Breast epithelium (tissue), 3 donors: ENCODE measurements around the gene SRL.

Experiments
- POLR2A ChIP-seq: fragments of 450-650 bp; IDR thresholded peaks from one replicate; pipeline ENCODE4 v1.6.1; 2016; ENCODE audit warnings: antibody characterized with exemption, mild to moderate bottlenecking, moderate library complexity
- POLR2AphosphoS5 ChIP-seq, 3 donors: sonication (generic); formaldehyde crosslinking; IDR thresholded peaks; one replicate each; pipeline ENCODE4 v1.6.1; 2017; ENCODE audit warnings: antibody characterized with exemption in 3 of 3
- TF ChIP-seq, protein P1 (sequence below), 3 donors: fragments of 450-650 bp; IDR thresholded peaks; one replicate each; pipeline ENCODE4 v1.5.1; 2016 to 2017; ENCODE audit warnings: antibody characterized with exemption in 3 of 3, mild to moderate bottlenecking in 3 of 3, moderate library complexity in 3 of 3

- TF ChIP-seq POLR2A (no peak), POLR2AphosphoS5 (IDR thresholded peaks at IDR 0.05) (no peak)
- TF ChIP-seq, protein P1, sequence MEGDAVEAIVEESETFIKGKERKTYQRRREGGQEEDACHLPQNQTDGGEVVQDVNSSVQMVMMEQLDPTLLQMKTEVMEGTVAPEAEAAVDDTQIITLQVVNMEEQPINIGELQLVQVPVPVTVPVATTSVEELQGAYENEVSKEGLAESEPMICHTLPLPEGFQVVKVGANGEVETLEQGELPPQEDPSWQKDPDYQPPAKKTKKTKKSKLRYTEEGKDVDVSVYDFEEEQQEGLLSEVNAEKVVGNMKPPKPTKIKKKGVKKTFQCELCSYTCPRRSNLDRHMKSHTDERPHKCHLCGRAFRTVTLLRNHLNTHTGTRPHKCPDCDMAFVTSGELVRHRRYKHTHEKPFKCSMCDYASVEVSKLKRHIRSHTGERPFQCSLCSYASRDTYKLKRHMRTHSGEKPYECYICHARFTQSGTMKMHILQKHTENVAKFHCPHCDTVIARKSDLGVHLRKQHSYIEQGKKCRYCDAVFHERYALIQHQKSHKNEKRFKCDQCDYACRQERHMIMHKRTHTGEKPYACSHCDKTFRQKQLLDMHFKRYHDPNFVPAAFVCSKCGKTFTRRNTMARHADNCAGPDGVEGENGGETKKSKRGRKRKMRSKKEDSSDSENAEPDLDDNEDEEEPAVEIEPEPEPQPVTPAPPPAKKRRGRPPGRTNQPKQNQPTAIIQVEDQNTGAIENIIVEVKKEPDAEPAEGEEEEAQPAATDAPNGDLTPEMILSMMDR (IDR thresholded peaks at IDR 0.05), result no peak
Measured at GRCh38 chr16:4176906-4177417, 64.9 kb downstream of the SRL start.
